AG10803 (cell line): ENCODE measurements around the gene RPA4.
A peak's percentile ranks its signal among the peaks of the same experiment; 100 is the strongest.
"Not testable (repeated sequence)": the region's sequence is repeated elsewhere in the genome, so short reads cannot be mapped to it uniquely, and the experiment has no call there.

Experiments used
- DNase-seq: peaks from one replicate; pipeline ENCODE4 v3.0.0; 2010; ENCODE audit warnings: low read depth
- H3K4me3 ChIP-seq: 2 replicates; pipeline ENCODE4 v1.5.1; 2011; ENCODE audit warnings: mild to moderate bottlenecking, low read length, control low read depth
- TF ChIP-seq, protein P1 (sequence below): conservative IDR thresholded peaks from 2 replicates; pipeline ENCODE4 v1.5.1; 2011; ENCODE audit warnings: mild to moderate bottlenecking, low read length, control low read depth, inconsistent platforms

RPA4 gene

DNA sequence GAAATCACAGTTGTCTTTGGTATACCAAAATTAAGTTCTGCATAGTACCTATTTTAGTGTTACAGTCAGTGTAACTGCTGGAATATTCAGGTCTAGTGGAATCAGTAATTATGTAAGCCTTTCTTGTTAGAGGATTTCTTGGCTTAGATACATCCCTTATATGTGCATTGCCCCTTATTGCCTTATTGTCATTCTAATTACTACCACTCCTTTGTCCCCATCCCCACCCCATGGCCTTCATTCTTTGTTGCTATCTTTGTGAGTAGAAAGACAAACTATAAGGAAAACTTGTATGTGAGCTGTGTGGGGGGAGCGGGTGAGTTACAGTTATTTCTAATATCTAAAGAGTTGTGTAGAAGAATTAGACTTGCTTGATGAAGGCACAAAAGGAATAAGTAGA lies 36.9 kb upstream of the RPA4 start:
- no peak for DNase-seq
- TF ChIP-seq, protein P1, sequence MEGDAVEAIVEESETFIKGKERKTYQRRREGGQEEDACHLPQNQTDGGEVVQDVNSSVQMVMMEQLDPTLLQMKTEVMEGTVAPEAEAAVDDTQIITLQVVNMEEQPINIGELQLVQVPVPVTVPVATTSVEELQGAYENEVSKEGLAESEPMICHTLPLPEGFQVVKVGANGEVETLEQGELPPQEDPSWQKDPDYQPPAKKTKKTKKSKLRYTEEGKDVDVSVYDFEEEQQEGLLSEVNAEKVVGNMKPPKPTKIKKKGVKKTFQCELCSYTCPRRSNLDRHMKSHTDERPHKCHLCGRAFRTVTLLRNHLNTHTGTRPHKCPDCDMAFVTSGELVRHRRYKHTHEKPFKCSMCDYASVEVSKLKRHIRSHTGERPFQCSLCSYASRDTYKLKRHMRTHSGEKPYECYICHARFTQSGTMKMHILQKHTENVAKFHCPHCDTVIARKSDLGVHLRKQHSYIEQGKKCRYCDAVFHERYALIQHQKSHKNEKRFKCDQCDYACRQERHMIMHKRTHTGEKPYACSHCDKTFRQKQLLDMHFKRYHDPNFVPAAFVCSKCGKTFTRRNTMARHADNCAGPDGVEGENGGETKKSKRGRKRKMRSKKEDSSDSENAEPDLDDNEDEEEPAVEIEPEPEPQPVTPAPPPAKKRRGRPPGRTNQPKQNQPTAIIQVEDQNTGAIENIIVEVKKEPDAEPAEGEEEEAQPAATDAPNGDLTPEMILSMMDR: no peak

GRCh38 chrX:96859422-96859821 lies 24.3 kb upstream of the RPA4 start:
- not testable (repeated sequence) for DNase-seq

More for the DNA sequence above, 36.9 kb upstream of the RPA4 start:
- no peak overlapping the region for H3K4me3 ChIP-seq

GRCh38 chrX:96861218-96861617 lies 22.5 kb upstream of the RPA4 start:
- no peak overlapping the region for H3K4me3 ChIP-seq
- TF ChIP-seq, protein P1: no peak
- DNase-seq: no peak

More at GRCh38 chrX:96859422-96859821, 24.3 kb upstream of the RPA4 start:
- H3K4me3 ChIP-seq: not testable (repeated sequence)

GRCh38 chrX:96861661-96862060 lies 22.0 kb upstream of the RPA4 start:
- no peak overlapping the region for H3K4me3 ChIP-seq
- no peak for DNase-seq
- TF ChIP-seq, protein P1: no peak

- DNase-seq: no peak
- H3K4me3 ChIP-seq: no peak overlapping the region
- TF ChIP-seq, protein P1: no peak
These were observed 319 bp downstream of the RPA4 start for GRCh38 chrX:96884027-96884426.

- TF ChIP-seq, protein P1: no peak
- no peak overlapping the region for H3K4me3 ChIP-seq
- peak; percentile 42 for DNase-seq
These were observed 6.0 kb downstream of the RPA4 start for GRCh38 chrX:96889726-96890125.

GRCh38 chrX:96906741-96907140 lies 23.0 kb downstream of the RPA4 start:
- TF ChIP-seq, protein P1: no peak
- DNase-seq: no peak

More at GRCh38 chrX:96906741-96907140, 23.0 kb downstream of the RPA4 start:
- H3K4me3 ChIP-seq: no peak overlapping the region
